ENCODE data around the gene CNTLN.

Gene CNTLN

DNA sequence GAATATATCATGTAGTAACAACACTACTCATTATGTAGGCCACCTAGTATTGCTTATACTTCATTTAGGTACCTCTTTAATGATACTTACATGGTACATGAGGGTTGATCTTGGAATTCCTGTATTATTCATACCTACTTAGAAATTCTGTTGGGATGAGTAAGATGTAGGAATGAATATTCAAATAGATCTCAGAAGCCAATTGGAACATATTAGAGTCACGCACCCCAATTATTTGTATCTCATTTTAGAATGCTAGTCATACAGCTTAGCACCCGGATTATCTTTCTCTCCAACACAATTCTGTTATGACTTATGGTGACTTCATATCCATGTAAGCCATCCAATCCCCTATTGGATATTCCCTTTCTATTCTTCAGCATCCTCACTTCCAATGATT lies 337.3 kb downstream of the CNTLN start:
- H3K27me3 ChIP-seq (ENCODE audit: control insufficient read depth, insufficient read depth, low read length), result no peaks in the 10 kb centered on the region
- no peak overlapping the region for H3K4me3 ChIP-seq (ENCODE audit: low read length)
- no peak overlapping the region for H3K27ac ChIP-seq (ENCODE audit: low read depth, low read length)
- H3K9ac ChIP-seq (ENCODE audit: low read length), result no peak overlapping the region
- H3K36me3 ChIP-seq (ENCODE audit: control insufficient read depth, insufficient read depth, low read length), result no peaks in the 10 kb centered on the region
- no peaks in the 10 kb centered on the region for H3K4me1 ChIP-seq (ENCODE audit: control insufficient read depth, insufficient read depth, low read length)

DNA sequence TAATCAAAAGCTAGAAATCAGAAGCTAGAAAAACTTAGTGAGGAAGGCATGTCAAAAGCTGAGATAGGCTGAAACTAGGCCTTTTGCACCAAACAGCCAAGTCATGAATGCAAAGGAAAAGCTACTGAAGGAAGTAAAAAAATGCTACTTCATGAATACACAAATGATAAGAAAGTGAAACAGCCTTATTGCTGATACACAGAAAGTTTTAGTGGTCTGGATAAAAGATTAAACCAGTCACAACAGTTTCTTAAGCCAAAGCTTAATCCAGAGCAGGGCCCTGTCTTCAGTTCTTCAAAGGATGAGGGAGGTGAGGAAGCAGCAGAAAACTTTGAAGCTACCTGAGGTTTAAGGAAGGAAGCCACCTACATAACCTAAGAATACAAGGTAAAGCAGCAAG lies 341.6 kb downstream of the CNTLN start:
- no peaks in the 10 kb centered on the region for H3K36me3 ChIP-seq (ENCODE audit: control insufficient read depth, insufficient read depth, low read length)
- H3K27ac ChIP-seq (ENCODE audit: low read depth, low read length), result no peak overlapping the region
- no peaks in the 10 kb centered on the region for H3K4me1 ChIP-seq (ENCODE audit: control insufficient read depth, insufficient read depth, low read length)
- H3K27me3 ChIP-seq (ENCODE audit: control insufficient read depth, insufficient read depth, low read length), result no peaks in the 10 kb centered on the region
- no peak overlapping the region for H3K4me3 ChIP-seq (ENCODE audit: low read length)
- no peak overlapping the region for H3K9ac ChIP-seq (ENCODE audit: low read length)

DNA sequence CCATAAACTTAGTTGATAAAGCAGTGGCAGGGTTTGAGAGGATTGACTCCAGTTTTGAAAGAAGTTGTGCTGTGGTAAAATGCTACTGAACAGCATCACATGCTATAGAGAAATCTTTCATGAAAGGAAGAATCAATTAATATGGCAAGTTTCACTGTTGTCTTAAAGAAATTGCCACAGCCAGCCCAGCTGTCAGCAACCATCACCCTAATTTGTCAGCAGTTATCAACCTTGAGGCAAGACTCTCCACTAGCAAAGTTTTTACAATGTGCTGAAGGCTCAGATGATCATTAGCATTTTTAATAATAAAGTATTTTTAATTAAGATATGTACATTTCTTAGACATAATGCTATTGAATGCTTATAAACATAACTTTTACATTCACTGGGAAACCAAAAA lies 343.0 kb downstream of the CNTLN start:
- no peaks in the 10 kb centered on the region for H3K4me1 ChIP-seq (ENCODE audit: control insufficient read depth, insufficient read depth, low read length)
- H3K9ac ChIP-seq (ENCODE audit: low read length), result no peak overlapping the region
- no peaks in the 10 kb centered on the region for H3K27me3 ChIP-seq (ENCODE audit: control insufficient read depth, insufficient read depth, low read length)
- no peaks in the 10 kb centered on the region for H3K36me3 ChIP-seq (ENCODE audit: control insufficient read depth, insufficient read depth, low read length)
- no peak overlapping the region for H3K27ac ChIP-seq (ENCODE audit: low read depth, low read length)
- H3K4me3 ChIP-seq (ENCODE audit: low read length), result no peak overlapping the region

DNA sequence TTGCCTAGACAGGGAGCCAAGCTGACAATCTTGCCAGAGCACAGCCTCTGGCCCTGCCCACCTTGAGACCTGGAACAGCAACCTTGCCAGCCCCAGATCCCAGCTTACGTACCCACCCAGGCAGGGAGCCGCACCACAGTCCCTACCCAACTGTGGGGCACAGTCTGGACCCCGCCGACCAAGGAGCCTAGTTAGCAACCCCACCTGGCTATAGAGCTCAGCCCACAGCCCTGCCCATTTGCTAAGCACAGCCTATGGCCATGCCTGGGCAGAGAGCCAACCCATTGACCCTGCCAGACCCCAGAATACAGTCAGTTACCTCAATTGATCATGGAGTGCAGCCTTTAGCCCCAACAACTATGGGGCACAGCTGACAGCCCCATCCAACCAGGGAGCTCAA lies 346.1 kb downstream of the CNTLN start:
- no peaks in the 10 kb centered on the region for H3K27me3 ChIP-seq (ENCODE audit: control insufficient read depth, insufficient read depth, low read length)
- H3K27ac ChIP-seq (ENCODE audit: low read depth, low read length), result no peak overlapping the region
- no peak overlapping the region for H3K9ac ChIP-seq (ENCODE audit: low read length)
- no peaks in the 10 kb centered on the region for H3K4me1 ChIP-seq (ENCODE audit: control insufficient read depth, insufficient read depth, low read length)
- no peak overlapping the region for H3K4me3 ChIP-seq (ENCODE audit: low read length)
- no peaks in the 10 kb centered on the region for H3K36me3 ChIP-seq (ENCODE audit: control insufficient read depth, insufficient read depth, low read length)

DNA sequence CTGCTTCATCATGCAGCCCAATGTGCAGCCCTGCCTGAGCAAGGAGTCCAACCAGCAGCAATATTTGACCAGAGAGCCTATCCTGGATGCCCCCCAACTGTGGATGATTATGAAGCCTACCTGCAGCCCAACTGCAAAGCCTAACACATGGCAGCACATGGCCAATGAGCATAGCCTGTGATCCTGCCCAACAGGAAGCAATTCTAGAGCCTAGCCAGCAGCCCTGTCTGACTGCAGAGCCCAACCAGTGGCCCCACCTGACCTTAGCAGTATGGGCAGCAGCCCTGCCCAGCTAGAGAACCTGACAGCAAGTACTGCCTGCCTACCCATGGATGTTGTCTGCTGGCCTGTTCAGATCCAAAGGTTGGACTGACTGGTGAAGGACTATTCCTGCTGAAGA lies 346.7 kb downstream of the CNTLN start:
- Histone ChIP-seq H3K27me3 (ENCODE audit: control insufficient read depth, insufficient read depth, low read length) (no peaks in the 10 kb centered on the region), H3K9ac (ENCODE audit: low read length) (no peak overlapping the region), H3K4me3 (ENCODE audit: low read length) (no peak overlapping the region), H3K27ac (ENCODE audit: low read depth, low read length) (no peak overlapping the region), H3K36me3 (ENCODE audit: control insufficient read depth, insufficient read depth, low read length) (no peaks in the 10 kb centered on the region), H3K4me1 (ENCODE audit: control insufficient read depth, insufficient read depth, low read length) (no peaks in the 10 kb centered on the region)

DNA sequence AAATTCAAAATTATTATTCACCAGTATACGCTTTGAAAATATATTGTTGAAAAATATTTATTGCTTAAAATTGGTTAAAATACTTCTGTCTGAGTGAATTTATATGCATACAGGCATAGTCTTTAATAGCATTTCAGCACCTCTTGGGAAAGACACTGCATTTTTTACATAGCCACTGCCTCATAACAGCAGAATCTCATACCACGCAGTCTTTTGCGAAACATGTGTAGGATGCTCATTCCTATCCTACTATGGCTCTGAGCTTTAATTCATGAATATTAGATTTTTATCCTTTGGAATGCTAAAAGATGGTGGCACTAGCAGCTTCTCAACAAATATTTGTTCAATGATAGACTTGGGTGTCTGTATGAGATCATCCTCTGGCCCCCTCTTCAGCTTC lies 350.1 kb downstream of the CNTLN start:
- Histone ChIP-seq H3K36me3 (ENCODE audit: control insufficient read depth, insufficient read depth, low read length) (no peaks in the 10 kb centered on the region), H3K4me3 (ENCODE audit: low read length) (no peak overlapping the region), H3K4me1 (ENCODE audit: control insufficient read depth, insufficient read depth, low read length) (no peaks in the 10 kb centered on the region), H3K27ac (ENCODE audit: low read depth, low read length) (no peak overlapping the region), H3K9ac (ENCODE audit: low read length) (no peak overlapping the region), H3K27me3 (ENCODE audit: control insufficient read depth, insufficient read depth, low read length) (no peaks in the 10 kb centered on the region)

DNA sequence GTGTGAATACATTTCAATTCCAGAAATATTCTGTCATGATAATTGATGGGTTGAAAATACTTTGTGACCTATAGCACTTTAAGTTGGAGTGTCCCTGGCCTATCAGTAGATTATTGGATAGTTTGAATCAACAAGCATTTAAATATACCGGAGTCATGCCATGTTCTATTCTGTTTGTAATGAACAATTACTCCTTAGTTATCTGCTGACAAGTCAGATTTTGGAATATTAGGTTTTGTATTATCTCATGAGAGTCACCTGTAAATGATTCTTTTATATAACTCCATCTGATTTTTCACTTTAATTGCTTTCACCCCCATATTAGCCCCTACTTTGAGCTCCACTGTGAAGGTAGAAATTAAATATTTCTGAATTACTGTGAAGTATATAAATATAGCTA lies 351.6 kb downstream of the CNTLN start:
- no peak overlapping the region for H3K9ac ChIP-seq (ENCODE audit: low read length)
- H3K4me1 ChIP-seq (ENCODE audit: control insufficient read depth, insufficient read depth, low read length), result no peaks in the 10 kb centered on the region
- H3K4me3 ChIP-seq (ENCODE audit: low read length), result no peak overlapping the region
- no peak overlapping the region for H3K27ac ChIP-seq (ENCODE audit: low read depth, low read length)
- no peaks in the 10 kb centered on the region for H3K36me3 ChIP-seq (ENCODE audit: control insufficient read depth, insufficient read depth, low read length)
- H3K27me3 ChIP-seq (ENCODE audit: control insufficient read depth, insufficient read depth, low read length), result no peaks in the 10 kb centered on the region

DNA sequence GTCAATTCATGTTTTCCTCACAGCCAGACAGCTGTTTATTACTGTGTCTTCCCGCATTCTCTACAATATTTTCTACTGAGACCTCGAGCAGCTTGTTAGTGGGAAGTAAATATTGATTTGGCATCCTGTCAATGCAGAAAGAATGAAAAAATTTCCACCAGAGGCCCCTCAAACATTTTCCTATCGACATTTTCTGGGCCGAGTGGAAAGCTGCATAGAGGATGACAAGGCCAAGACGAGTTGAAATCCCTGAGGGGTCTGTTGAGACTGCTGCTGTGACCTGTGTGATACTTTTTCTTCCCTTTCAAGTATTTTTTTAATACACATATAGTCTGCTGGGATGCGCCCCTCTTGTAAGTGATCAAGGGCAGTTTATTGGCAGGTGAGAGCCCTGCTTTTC lies 352.6 kb downstream of the CNTLN start:
- H3K36me3 ChIP-seq (ENCODE audit: control insufficient read depth, insufficient read depth, low read length), result no peaks in the 10 kb centered on the region
- H3K4me1 ChIP-seq (ENCODE audit: control insufficient read depth, insufficient read depth, low read length), result no peaks in the 10 kb centered on the region
- no peak overlapping the region for H3K4me3 ChIP-seq (ENCODE audit: low read length)
- H3K27me3 ChIP-seq (ENCODE audit: control insufficient read depth, insufficient read depth, low read length), result no peaks in the 10 kb centered on the region
- no peak overlapping the region for H3K27ac ChIP-seq (ENCODE audit: low read depth, low read length)
- no peak overlapping the region for H3K9ac ChIP-seq (ENCODE audit: low read length)

DNA sequence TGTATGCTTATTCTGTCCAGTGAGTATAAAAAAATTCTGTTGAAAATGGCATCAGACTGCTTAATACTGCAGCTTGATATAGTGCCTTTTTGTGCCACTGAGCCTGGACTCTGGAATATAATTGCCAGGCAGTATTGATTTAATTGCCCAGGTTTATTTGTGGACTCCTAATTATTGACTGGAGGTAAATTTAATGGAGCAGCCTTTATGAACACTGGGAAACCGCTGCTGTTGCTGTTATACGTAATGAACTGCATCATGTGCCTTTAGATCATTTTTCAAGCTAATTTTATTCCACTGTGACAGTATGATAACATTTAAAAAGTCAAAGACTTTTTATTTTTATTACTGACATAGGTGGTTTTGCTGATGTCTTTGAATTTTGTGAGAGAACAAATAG lies 353.8 kb downstream of the CNTLN start:
- Histone ChIP-seq H3K27ac (ENCODE audit: low read depth, low read length) (no peak overlapping the region), H3K4me3 (ENCODE audit: low read length) (no peak overlapping the region), H3K36me3 (ENCODE audit: control insufficient read depth, insufficient read depth, low read length) (no peaks in the 10 kb centered on the region), H3K9ac (ENCODE audit: low read length) (no peak overlapping the region), H3K4me1 (ENCODE audit: control insufficient read depth, insufficient read depth, low read length) (no peaks in the 10 kb centered on the region), H3K27me3 (ENCODE audit: control insufficient read depth, insufficient read depth, low read length) (no peaks in the 10 kb centered on the region)

DNA sequence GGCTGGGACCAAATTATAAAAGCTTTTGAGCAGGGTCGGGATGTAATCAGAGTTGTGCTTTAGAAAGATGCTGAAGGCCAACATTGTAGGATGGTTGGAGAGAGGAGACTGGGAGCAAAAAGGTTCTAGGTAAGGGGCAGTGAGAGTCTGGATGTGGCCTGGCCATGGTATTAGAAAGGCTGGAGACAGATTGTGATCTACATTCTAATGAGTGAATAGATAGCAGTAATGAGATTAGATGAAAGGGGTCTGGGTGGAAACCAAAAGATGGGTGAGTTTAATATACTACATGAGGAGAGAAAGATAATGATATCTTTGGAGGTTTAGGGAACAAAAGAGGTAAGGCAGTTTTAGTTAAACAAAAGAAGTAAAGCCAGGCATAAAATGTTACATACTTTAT lies 355.3 kb downstream of the CNTLN start:
- no peak overlapping the region for H3K27ac ChIP-seq (ENCODE audit: low read depth, low read length)
- H3K4me3 ChIP-seq (ENCODE audit: low read length), result no peak overlapping the region
- no peaks in the 10 kb centered on the region for H3K4me1 ChIP-seq (ENCODE audit: control insufficient read depth, insufficient read depth, low read length)
- H3K9ac ChIP-seq (ENCODE audit: low read length), result no peak overlapping the region
- H3K36me3 ChIP-seq (ENCODE audit: control insufficient read depth, insufficient read depth, low read length), result no peaks in the 10 kb centered on the region
- H3K27me3 ChIP-seq (ENCODE audit: control insufficient read depth, insufficient read depth, low read length), result no peaks in the 10 kb centered on the region

DNA sequence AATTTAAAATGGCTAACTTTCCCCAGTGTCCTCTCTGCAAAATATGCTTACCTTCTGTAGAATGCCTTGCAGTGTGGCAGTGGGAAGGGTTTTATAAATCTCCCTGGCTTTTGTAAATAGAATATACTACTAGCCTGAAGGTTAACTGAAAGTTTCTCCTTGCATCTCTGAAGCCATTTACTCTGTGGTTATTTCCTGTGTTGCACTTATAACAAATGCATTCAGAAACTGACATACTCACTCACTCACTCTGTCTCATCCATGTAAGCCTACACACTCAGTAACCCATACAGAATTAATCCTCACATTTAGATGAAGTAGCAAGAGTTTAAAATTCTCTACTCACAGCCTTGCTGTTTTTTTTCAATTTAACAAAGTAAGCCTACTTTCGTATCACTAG lies 356.9 kb downstream of the CNTLN start:
- H3K27me3 ChIP-seq (ENCODE audit: control insufficient read depth, insufficient read depth, low read length), result no peaks in the 10 kb centered on the region
- no peaks in the 10 kb centered on the region for H3K4me1 ChIP-seq (ENCODE audit: control insufficient read depth, insufficient read depth, low read length)
- no peak overlapping the region for H3K27ac ChIP-seq (ENCODE audit: low read depth, low read length)
- no peaks in the 10 kb centered on the region for H3K36me3 ChIP-seq (ENCODE audit: control insufficient read depth, insufficient read depth, low read length)
- no peak overlapping the region for H3K9ac ChIP-seq (ENCODE audit: low read length)
- H3K4me3 ChIP-seq (ENCODE audit: low read length), result no peak overlapping the region

DNA sequence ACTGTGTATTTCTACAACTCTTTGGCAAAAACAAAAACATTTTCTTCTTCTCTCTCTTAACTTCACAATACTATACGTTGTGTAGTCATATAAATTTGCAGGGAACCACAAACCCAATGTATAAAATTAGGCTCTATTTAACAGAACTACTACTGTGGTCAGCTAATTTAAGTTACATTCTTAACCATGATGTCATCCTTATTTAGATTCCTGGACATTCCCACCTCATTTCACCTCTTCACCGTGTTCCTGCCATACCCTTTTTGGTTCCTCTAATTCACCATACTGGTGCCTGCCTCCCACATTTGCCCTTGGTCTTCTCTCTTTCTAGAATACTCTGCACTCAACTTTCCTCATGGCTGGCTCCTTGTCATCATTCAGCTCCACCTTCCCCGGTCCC lies 368.4 kb downstream of the CNTLN start:
- Histone ChIP-seq H3K9ac (ENCODE audit: low read length) (no peak overlapping the region), H3K4me3 (ENCODE audit: low read length) (no peak overlapping the region), H3K27me3 (ENCODE audit: control insufficient read depth, insufficient read depth, low read length) (no peaks in the 10 kb centered on the region), H3K4me1 (ENCODE audit: control insufficient read depth, insufficient read depth, low read length) (no peaks in the 10 kb centered on the region), H3K27ac (ENCODE audit: low read depth, low read length) (no peak overlapping the region), H3K36me3 (ENCODE audit: control insufficient read depth, insufficient read depth, low read length) (no peaks in the 10 kb centered on the region)

DNA sequence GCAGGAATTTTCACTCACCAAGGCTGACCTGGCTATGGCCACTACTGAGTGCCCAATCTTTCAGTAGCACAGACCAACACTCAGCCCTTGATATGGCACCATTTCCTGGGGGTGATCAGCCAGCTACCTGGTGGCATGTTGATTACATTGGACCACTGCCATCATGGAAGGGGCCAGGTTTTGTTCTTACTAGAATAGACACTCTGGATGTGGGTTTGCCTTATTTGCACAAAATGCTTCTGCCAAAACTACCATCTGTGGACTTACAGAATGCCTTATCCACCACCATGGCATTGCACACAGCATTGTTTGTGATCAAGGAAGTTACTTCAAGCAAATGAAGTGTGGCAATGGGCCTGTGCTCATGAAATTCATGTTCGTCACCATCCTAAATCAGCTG lies 374.3 kb downstream of the CNTLN start:
- H3K9ac ChIP-seq (ENCODE audit: low read length), result no peak overlapping the region
- no peak overlapping the region for H3K4me3 ChIP-seq (ENCODE audit: low read length)
- no peaks in the 10 kb centered on the region for H3K36me3 ChIP-seq (ENCODE audit: control insufficient read depth, insufficient read depth, low read length)
- no peak overlapping the region for H3K27ac ChIP-seq (ENCODE audit: low read depth, low read length)
- H3K27me3 ChIP-seq (ENCODE audit: control insufficient read depth, insufficient read depth, low read length), result no peaks in the 10 kb centered on the region
- no peaks in the 10 kb centered on the region for H3K4me1 ChIP-seq (ENCODE audit: control insufficient read depth, insufficient read depth, low read length)

DNA sequence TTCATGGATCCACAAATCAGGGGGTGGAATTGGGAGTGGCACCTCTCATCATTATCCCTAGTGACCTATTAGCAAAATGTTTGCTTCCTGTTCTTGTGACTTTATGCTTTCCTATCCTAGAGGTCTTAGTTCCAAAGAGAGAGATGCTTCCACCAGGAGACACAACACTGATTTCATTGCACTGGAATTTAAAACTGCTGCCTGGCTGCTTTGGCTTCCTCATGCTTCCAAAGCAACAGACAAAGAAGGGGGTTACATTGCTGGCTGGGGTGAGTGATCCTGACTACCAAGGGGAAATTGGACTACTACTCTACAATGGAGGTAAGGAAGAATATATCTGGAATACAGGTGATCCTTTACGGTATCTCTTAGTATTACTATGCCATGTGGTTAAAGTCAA lies 374.9 kb downstream of the CNTLN start:
- H3K27ac ChIP-seq (ENCODE audit: low read depth, low read length), result no peak overlapping the region
- H3K9ac ChIP-seq (ENCODE audit: low read length), result no peak overlapping the region
- no peak overlapping the region for H3K4me3 ChIP-seq (ENCODE audit: low read length)
- H3K36me3 ChIP-seq (ENCODE audit: control insufficient read depth, insufficient read depth, low read length), result no peaks in the 10 kb centered on the region
- no peaks in the 10 kb centered on the region for H3K27me3 ChIP-seq (ENCODE audit: control insufficient read depth, insufficient read depth, low read length)
- H3K4me1 ChIP-seq (ENCODE audit: control insufficient read depth, insufficient read depth, low read length), result no peaks in the 10 kb centered on the region
